Gastrocnemius medialis (tissue), 4 donors: ENCODE measurements around the gene ENTREP1.

Experiments used
- POLR2A ChIP-seq, 2 donors: fragments of 450-650 bp; IDR thresholded peaks; one replicate each; pipeline ENCODE4 v1.6.1; 2017; ENCODE audit warnings: antibody characterized with exemption in 2 of 2, mild to moderate bottlenecking in 2 of 2, moderate library complexity in 2 of 2
- TF ChIP-seq, protein P1 (sequence below), 5 experiments: fragments of 450-650 bp in 3 of 5; fragments of 200-600 bp in 2 of 5; sonication (generic) in 2 of 5; IDR thresholded peaks in 4 of 5; conservative IDR thresholded peaks in 1 of 5; 1 replicate in 4 of 5; 2 replicates in 1 of 5; pipeline ENCODE4 v1.5.1; 2016 to 2019; ENCODE audit warnings: antibody characterized with exemption in 5 of 5, mild to moderate bottlenecking in 3 of 5, moderate library complexity in 3 of 5

DNA sequence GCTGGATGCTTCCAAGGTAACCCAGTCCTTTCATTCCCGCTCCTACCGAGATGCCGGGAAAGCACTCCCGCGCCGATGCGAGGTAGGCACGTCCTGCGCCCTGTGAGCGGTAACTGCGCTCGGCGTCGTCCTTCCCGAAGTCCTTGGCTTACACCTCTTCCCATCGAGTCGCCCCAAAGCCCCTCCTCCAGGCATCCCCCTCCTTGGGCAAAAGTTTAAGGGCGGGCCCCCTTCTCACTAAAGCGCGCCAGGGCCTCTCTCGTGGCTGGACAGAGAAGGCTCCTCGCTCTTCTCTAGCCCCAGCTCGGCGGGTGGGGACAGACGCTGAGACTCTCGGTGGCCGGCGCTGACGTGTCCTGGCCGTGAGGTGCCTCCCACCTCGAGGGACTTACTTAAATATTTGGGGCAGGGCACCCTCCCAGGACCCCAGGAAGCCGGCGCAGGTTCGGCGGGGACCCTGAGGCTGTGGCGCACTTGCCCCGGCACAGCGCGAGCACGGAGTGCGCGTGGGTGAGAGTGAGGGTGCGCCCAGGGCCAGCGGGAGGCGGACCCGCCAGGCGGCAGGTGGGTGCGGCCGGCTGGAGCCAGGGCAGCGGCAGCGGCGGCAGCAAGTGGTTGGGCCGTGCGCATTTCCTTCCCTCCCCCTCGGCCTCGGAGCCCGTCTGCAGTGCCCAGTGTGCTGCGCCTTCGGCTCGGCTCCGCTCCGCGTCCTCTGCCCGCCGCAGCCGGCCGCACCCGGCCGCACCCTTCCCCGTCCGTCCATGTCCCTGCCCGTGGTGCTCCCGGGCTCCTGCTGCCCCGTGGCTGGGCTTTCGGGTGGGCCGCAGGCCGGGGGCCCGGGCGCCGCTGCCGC lies at the start of gene ENTREP1:
- TF ChIP-seq POLR2A (IDR thresholded peaks at IDR 0.05), result peak; percentile 78 to 82
- TF ChIP-seq, protein P1, sequence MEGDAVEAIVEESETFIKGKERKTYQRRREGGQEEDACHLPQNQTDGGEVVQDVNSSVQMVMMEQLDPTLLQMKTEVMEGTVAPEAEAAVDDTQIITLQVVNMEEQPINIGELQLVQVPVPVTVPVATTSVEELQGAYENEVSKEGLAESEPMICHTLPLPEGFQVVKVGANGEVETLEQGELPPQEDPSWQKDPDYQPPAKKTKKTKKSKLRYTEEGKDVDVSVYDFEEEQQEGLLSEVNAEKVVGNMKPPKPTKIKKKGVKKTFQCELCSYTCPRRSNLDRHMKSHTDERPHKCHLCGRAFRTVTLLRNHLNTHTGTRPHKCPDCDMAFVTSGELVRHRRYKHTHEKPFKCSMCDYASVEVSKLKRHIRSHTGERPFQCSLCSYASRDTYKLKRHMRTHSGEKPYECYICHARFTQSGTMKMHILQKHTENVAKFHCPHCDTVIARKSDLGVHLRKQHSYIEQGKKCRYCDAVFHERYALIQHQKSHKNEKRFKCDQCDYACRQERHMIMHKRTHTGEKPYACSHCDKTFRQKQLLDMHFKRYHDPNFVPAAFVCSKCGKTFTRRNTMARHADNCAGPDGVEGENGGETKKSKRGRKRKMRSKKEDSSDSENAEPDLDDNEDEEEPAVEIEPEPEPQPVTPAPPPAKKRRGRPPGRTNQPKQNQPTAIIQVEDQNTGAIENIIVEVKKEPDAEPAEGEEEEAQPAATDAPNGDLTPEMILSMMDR (IDR thresholded peaks at IDR 0.05 in 4 of 5, conservative IDR thresholded peaks at IDR 0.05 in 1 of 5), result peak; percentile 16 to 43 (median 29)
